Hepatocyte (in vitro differentiated cells): ENCODE results near the gene CYP2S1. TPM values are rescaled to one million over a fixed set of nuclear protein-coding genes. Genes with fewer than 3 reads are reported as not detected.

ENCODE experiments used
- DNase-seq: peaks from one replicate; pipeline ENCODE4 v3.0.0-alpha.2; 2016; ENCODE audit warnings: low spot score
- H2AFZ ChIP-seq: fragments of 200-600 bp; sonication (generic); 2 replicates; pipeline ENCODE4 v1.6.0; 2016; ENCODE audit warnings: antibody characterized with exemption, mild to moderate bottlenecking
- H3K27ac ChIP-seq: fragments of 200-600 bp; sonication (generic); 2 replicates; pipeline ENCODE4 v1.5.1; 2016; ENCODE audit warnings: mild to moderate bottlenecking
- H3K27me3 ChIP-seq: fragments of 200-600 bp; sonication (generic); 2 replicates; pipeline ENCODE4 v1.6.1; 2016
- H3K36me3 ChIP-seq: fragments of 200-600 bp; sonication (generic); replicated peaks from 2 replicates; pipeline ENCODE4 v1.5.1; 2016; ENCODE audit warnings: low read depth; ENCODE audit not compliant: insufficient read depth
- H3K4me1 ChIP-seq: fragments of 200-600 bp; sonication (generic); 2 replicates; pipeline ENCODE4 v1.5.1; 2016; ENCODE audit warnings: mild to moderate bottlenecking, moderate library complexity; ENCODE audit not compliant: insufficient read depth
- H3K4me2 ChIP-seq: fragments of 200-600 bp; sonication (generic); 2 replicates; pipeline ENCODE4 v1.6.0; 2016
- H3K4me3 ChIP-seq: fragments of 200-600 bp; sonication (generic); 2 replicates; pipeline ENCODE4 v1.5.1; 2016; ENCODE audit warnings: mild to moderate bottlenecking
- H3K79me2 ChIP-seq: fragments of 200-600 bp; sonication (generic); 2 replicates; pipeline ENCODE4 v1.6.0; 2017; ENCODE audit warnings: mild to moderate bottlenecking
- H3K9me2 ChIP-seq: fragments of 200-600 bp; sonication (generic); replicated peaks from 2 replicates; pipeline ENCODE4 v1.6.0; 2017; ENCODE audit warnings: mild to moderate bottlenecking; ENCODE audit not compliant: insufficient read depth
- H3K9me3 ChIP-seq: fragments of 200-600 bp; sonication (generic); 2 replicates; pipeline ENCODE4 v1.5.1; 2016; ENCODE audit warnings: low read depth, mild to moderate bottlenecking
- H4K20me1 ChIP-seq: fragments of 200-600 bp; sonication (generic); 2 replicates; pipeline ENCODE4 v1.6.0; 2016; ENCODE audit warnings: mild to moderate bottlenecking; ENCODE audit not compliant: insufficient read depth, poor library complexity, severe bottlenecking
- EZH2 ChIP-seq: fragments of 200-600 bp; sonication (generic); IDR thresholded peaks from 2 replicates; pipeline ENCODE4 v1.6.1; 2016; ENCODE audit warnings: antibody characterized with exemption, mild to moderate bottlenecking, borderline replicate concordance
- EZH2phosphoT487 ChIP-seq: fragments of 200-600 bp; sonication (generic); IDR thresholded peaks from one replicate; pipeline ENCODE4 v1.6.1; 2018; ENCODE audit warnings: antibody characterized with exemption, mild to moderate bottlenecking, low read depth, moderate library complexity; ENCODE audit not compliant: unreplicated experiment, severe bottlenecking
- WGBS: methylation state at CpG from one replicate; pipeline ENCODE4 v1.1.6; 2016; ENCODE audit warnings: low lambda C conversion rate; ENCODE audit errors: missing lambda C conversion rate; 5-methylcytosine and 5-hydroxymethylcytosine counted together
- polyA plus RNA-seq: library from polyadenylated mRNA; unstranded; fragments of >200 nt; fragmentation: Nextera tagmentation; extraction: Ambion mirVana; gene quantifications from 2 replicates; pipeline ENCODE4 v1.2.1, GENCODE V29; 2016
- total RNA-seq: library from RNA; depleted of rRNA; stranded (reverse); fragments of >200 nt; gene quantifications from 2 replicates; pipeline ENCODE4 v1.2.3, GENCODE V29; 2014
- TF ChIP-seq, protein P1 (sequence below): fragments of 200-600 bp; sonication (generic); IDR thresholded peaks from 2 replicates; pipeline ENCODE4 v1.5.1; 2016; ENCODE audit warnings: antibody characterized with exemption, mild to moderate bottlenecking; ENCODE audit not compliant: poor library complexity

CYP2S1 gene
- total and polyA plus RNA-seq, 2 experiments from 2014 or later: 11.6 to 23.7 TPM

GRCh38 chr19:41234512-41235168 lies 41.6 kb downstream of the CYP2S1 start:
- WGBS: 92% methylated on average over 8 of the region's 8 CpGs
- Histone ChIP-seq H3K4me2 (no peak overlapping the region), H3K27me3 (no peaks in the 10 kb centered on the region), H3K36me3 (no peaks in the 10 kb centered on the region), H3K4me3 (no peak overlapping the region), H3K79me2 (no peaks in the 10 kb centered on the region), H3K9me3 (no peaks in the 10 kb centered on the region), H3K9me2 (no peaks in the 10 kb centered on the region), H2AFZ (no peak overlapping the region), H4K20me1 (no peaks in the 10 kb centered on the region), H3K27ac (no peak overlapping the region), H3K4me1 (no peaks in the 10 kb centered on the region)
- no peak for DNase-seq
- no peak for TF ChIP-seq EZH2phosphoT487
- TF ChIP-seq, protein P1, sequence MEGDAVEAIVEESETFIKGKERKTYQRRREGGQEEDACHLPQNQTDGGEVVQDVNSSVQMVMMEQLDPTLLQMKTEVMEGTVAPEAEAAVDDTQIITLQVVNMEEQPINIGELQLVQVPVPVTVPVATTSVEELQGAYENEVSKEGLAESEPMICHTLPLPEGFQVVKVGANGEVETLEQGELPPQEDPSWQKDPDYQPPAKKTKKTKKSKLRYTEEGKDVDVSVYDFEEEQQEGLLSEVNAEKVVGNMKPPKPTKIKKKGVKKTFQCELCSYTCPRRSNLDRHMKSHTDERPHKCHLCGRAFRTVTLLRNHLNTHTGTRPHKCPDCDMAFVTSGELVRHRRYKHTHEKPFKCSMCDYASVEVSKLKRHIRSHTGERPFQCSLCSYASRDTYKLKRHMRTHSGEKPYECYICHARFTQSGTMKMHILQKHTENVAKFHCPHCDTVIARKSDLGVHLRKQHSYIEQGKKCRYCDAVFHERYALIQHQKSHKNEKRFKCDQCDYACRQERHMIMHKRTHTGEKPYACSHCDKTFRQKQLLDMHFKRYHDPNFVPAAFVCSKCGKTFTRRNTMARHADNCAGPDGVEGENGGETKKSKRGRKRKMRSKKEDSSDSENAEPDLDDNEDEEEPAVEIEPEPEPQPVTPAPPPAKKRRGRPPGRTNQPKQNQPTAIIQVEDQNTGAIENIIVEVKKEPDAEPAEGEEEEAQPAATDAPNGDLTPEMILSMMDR: no peak
- no peak for TF ChIP-seq EZH2

DNA sequence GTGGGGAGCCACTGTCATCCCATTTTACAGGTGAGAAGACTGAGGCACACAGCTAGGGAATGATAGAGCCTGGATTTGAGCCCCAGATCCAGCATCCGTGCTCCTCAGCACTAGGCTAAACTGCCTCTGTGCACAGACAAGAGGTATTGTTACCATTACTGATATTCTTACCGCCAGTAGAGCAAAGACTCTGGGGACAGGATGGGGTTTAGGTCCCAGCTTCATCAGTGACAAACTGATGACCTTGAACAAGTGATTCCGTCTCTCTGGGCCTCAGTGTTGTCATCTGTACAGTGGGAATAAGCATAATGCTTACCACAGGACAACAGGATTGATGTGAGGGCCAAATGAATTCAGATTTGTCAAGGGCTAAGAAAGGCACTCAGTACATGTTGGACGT lies 42.5 kb downstream of the CYP2S1 start:
- H3K79me2 ChIP-seq: no peaks in the 10 kb centered on the region
- H3K4me1 ChIP-seq: no peaks in the 10 kb centered on the region
- DNase-seq: no peak
- H3K36me3 ChIP-seq: no peaks in the 10 kb centered on the region
- no peak overlapping the region for H3K4me3 ChIP-seq
- no peak overlapping the region for H3K4me2 ChIP-seq
- H3K9me3 ChIP-seq: no peaks in the 10 kb centered on the region
- no peaks in the 10 kb centered on the region for H3K9me2 ChIP-seq
- no peak overlapping the region for H3K27ac ChIP-seq
- H3K27me3 ChIP-seq: no peaks in the 10 kb centered on the region
- H4K20me1 ChIP-seq: no peaks in the 10 kb centered on the region
- TF ChIP-seq, protein P1: no peak
- TF ChIP-seq EZH2 (no peak), EZH2phosphoT487 (no peak)
- WGBS: 98% methylated on average over 4 of the region's 4 CpGs
- no peak overlapping the region for H2AFZ ChIP-seq

DNA sequence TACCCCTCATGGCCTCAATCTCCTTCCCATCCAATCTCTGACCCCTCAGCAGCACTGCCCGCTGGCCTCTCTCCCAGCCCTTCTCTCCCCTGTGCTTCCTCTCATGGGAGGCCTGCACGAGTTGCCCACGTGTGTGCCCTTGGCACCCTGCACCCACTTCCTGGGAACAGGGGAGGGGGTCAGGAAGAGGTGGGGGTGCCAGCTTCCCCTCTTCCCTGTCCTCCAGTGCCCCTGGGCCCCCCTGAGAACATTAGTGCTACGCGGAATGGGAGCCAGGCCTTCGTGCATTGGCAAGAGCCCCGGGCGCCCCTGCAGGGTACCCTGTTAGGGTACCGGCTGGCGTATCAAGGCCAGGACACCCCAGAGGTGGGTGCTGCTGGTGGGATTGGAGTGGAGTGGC lies 45.2 kb downstream of the CYP2S1 start:
- 96% methylated on average over 10 of the region's 10 CpGs for WGBS
- no peaks in the 10 kb centered on the region for H3K36me3 ChIP-seq

More for the DNA sequence above, 45.2 kb downstream of the CYP2S1 start:
- Histone ChIP-seq H3K4me2 (no peak overlapping the region), H3K9me3 (no peaks in the 10 kb centered on the region), H3K4me1 (no peaks in the 10 kb centered on the region), H2AFZ (no peak overlapping the region), H3K79me2 (no peaks in the 10 kb centered on the region), H3K27ac (no peak overlapping the region), H3K4me3 (no peak overlapping the region), H3K27me3 (no peaks in the 10 kb centered on the region), H4K20me1 (no peaks in the 10 kb centered on the region), H3K9me2 (no peaks in the 10 kb centered on the region)
- DNase-seq: no peak
- TF ChIP-seq EZH2phosphoT487 (no peak), EZH2 (no peak)
- TF ChIP-seq, protein P1: no peak
